Calu3 (cell line): ENCODE data around the gene GMDS. TPM values are rescaled to one million over a fixed set of nuclear protein-coding genes. Genes with fewer than 3 reads are reported as not detected.

Source experiments
- BruUV-seq: library from RNA; stranded (reverse); fragments of 400-500 nt; replicated peaks from 2 replicates; lab custom pipeline; 2021; lab: Mats Ljungman, UMichigan
- CTCF ChIA-PET: fragments of 300-600 bp; sonication (Branson Sonifier 250); formaldehyde crosslinking; loops from one replicate; lab custom pipeline; 2022; ENCODE audit warnings: antibody characterized with exemption; lab: Charles Lee
- DNase-seq: peaks from one replicate; pipeline ENCODE4 v3.0.0; 2022
- H3K27ac Mint-ChIP-seq: one replicate; pipeline ENCODE4 v1.8.0; 2022; ENCODE audit warnings: mixed read lengths; ENCODE audit not compliant: unreplicated experiment
- H3K27me3 Mint-ChIP-seq: one replicate; pipeline ENCODE4 v1.8.0; 2022; ENCODE audit warnings: mixed read lengths; ENCODE audit not compliant: unreplicated experiment
- H3K36me3 Mint-ChIP-seq: one replicate; pipeline ENCODE4 v1.8.0; 2022; ENCODE audit warnings: mild to moderate bottlenecking, moderate library complexity, mixed read lengths; ENCODE audit not compliant: insufficient read depth, unreplicated experiment
- H3K4me1 Mint-ChIP-seq: one replicate; pipeline ENCODE4 v1.8.0; 2022; ENCODE audit warnings: mild to moderate bottlenecking, low read depth, mixed read lengths; ENCODE audit not compliant: unreplicated experiment
- H3K4me3 Mint-ChIP-seq: one replicate; pipeline ENCODE4 v1.8.0; 2022; ENCODE audit warnings: mild to moderate bottlenecking, low read depth, moderate library complexity, mixed read lengths; ENCODE audit not compliant: unreplicated experiment
- H3K9me3 Mint-ChIP-seq: one replicate; pipeline ENCODE4 v1.8.0; 2022; ENCODE audit warnings: low read depth, mixed read lengths; ENCODE audit not compliant: unreplicated experiment
- intact Hi-C: fragments of 100-400 bp; cut with micrococcal nuclease; formaldehyde crosslinking; loops from one replicate; pipeline ENCODE4 v1.10.0; 2022; ENCODE audit not compliant: unreplicated experiment
- total RNA-seq: library from RNA; stranded (reverse); gene quantifications from 2 replicates; pipeline ENCODE4 v1.2.3, GENCODE V29; 2022
- TF ChIP-seq, protein P1 (sequence below): fragments of 200-600 bp; IDR thresholded peaks from one replicate; pipeline ENCODE4 v1.8.0; 2022; ENCODE audit warnings: antibody characterized with exemption; ENCODE audit not compliant: unreplicated experiment

The GMDS gene
- total RNA-seq, 1 experiment from 2014 or later = 58.2 TPM

- peaks cover 5% of the 10 kb centered on the region for H3K36me3 Mint-ChIP-seq
- H3K9me3 Mint-ChIP-seq = no peaks in the 10 kb centered on the region
- peaks cover 54% of the 10 kb centered on the region for H3K4me1 Mint-ChIP-seq
- H3K4me3 Mint-ChIP-seq = no peak overlapping the region
- no TSS peak for BruUV-seq
- intact Hi-C loops = no loop called here
- CTCF ChIA-PET = interaction anchor here (0.7 to 1.6 kb wide), 2 partner anchors 11 to 45 kb away, joined by 3 read pairs; no protein-coding TSS in a partner anchor
- H3K27ac Mint-ChIP-seq = no peak overlapping the region
- H3K27me3 Mint-ChIP-seq = no peaks in the 10 kb centered on the region
- DNase-seq = no peak
- TF ChIP-seq, protein P1, sequence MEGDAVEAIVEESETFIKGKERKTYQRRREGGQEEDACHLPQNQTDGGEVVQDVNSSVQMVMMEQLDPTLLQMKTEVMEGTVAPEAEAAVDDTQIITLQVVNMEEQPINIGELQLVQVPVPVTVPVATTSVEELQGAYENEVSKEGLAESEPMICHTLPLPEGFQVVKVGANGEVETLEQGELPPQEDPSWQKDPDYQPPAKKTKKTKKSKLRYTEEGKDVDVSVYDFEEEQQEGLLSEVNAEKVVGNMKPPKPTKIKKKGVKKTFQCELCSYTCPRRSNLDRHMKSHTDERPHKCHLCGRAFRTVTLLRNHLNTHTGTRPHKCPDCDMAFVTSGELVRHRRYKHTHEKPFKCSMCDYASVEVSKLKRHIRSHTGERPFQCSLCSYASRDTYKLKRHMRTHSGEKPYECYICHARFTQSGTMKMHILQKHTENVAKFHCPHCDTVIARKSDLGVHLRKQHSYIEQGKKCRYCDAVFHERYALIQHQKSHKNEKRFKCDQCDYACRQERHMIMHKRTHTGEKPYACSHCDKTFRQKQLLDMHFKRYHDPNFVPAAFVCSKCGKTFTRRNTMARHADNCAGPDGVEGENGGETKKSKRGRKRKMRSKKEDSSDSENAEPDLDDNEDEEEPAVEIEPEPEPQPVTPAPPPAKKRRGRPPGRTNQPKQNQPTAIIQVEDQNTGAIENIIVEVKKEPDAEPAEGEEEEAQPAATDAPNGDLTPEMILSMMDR = no peak
Measured at GRCh38 chr6:1722801-1723200, 522.6 kb downstream of the GMDS start.

DNA sequence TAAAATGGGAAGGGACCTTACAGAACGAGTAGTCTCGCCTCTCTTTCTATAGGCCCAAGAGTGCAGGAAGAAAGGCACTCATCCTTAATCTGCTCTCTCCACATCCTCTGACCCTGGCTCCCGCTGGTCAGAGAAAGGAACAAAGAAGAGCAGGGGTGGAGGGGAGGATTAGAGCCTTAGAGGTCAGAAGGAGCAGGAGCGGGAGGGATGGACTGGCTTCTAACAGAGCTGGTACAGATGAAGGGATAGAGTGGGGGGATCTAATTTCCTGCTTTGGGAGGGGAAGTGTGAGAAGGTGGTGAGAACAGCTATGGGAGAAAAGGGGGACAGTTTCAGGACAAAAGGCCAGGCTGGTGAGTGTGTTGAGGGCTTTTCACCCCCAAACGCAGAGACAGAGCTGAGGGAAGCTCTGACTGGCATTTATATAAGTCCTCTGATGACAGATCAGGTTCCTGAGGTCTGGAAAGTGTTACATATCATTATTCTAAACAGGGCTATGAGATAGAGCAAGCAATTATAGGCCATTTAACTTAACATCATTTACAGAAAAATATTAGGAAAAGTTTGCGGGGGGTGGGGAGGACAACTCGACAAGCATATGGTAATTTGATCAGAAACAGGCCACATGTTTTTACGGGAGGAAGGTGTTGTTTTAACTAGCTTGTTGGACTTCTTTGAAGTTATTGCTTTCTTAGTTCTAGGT, 524.6 kb downstream of the GMDS start:
- Mint-ChIP-seq H3K27ac (peak overlapping the region; percentile 33), H3K27me3 (no peaks in the 10 kb centered on the region), H3K9me3 (no peaks in the 10 kb centered on the region), H3K36me3 (peaks cover 10% of the 10 kb centered on the region), H3K4me3 (no peak overlapping the region), H3K4me1 (peaks cover 53% of the 10 kb centered on the region)
- BruUV-seq = no TSS peak
- TF ChIP-seq, protein P1 = no peak
- CTCF ChIA-PET = no interaction called here
- DNase-seq = no peak
- intact Hi-C loops = no loop called here

DNA sequence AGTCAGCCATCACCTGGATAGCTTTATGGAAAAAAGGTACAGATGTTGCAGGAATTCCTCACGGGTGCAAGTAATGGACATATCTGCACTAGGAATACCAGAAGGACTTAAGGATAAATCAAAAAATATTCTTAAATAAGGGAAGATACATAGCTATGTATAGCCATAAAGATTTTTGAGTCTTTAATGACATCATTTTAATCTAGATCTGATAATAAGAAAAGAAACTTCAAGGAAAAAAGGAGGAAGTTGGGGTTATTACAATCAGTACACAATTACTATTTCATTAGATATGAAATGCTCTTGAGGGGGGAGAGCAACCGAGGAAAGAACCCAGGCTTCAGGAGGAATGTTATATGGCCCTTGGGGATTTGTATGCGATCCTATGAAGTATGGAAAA, 525.5 kb downstream of the GMDS start:
- Mint-ChIP-seq H3K27me3 (no peaks in the 10 kb centered on the region), H3K4me1 (peaks cover 45% of the 10 kb centered on the region)
- DNase-seq = no peak

DNA sequence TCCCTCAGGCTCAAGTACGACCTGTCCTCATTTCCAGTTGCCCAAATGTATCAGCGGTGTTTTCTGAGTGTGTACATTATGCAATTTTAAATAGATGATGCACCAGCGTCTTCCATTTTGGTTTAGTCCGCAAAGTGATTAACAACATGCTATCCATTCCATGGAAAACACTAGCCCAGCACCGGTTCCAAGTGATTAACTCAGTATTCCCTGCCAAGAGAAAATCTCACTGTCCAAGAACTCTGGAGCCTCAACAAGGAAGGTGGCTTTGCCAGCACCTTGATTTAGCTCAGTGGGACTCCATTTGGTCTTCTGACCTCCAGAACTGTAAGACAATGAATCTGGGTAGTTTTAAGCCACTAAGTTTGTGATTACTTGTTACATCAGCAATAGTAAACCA, 528.5 kb downstream of the GMDS start:
- Mint-ChIP-seq H3K4me1 (peaks cover 28% of the 10 kb centered on the region), H3K27me3 (no peaks in the 10 kb centered on the region), H3K27ac (no peak overlapping the region), H3K36me3 (peaks cover 5% of the 10 kb centered on the region), H3K4me3 (no peak overlapping the region), H3K9me3 (no peaks in the 10 kb centered on the region)
- CTCF ChIA-PET = no interaction called here
- BruUV-seq = no TSS peak
- DNase-seq = no peak
- TF ChIP-seq, protein P1 = no peak
- intact Hi-C loops = no loop called here

More for the DNA sequence above, 525.5 kb downstream of the GMDS start:
- Mint-ChIP-seq H3K9me3 (no peaks in the 10 kb centered on the region), H3K27ac (no peak overlapping the region), H3K36me3 (peaks cover 5% of the 10 kb centered on the region), H3K4me3 (no peak overlapping the region)
- no TSS peak for BruUV-seq
- TF ChIP-seq, protein P1 = no peak
- CTCF ChIA-PET = interaction anchor here (0.6 kb wide), 1 partner anchor 18 kb away, joined by 6 read pairs; no protein-coding TSS in a partner anchor
- intact Hi-C loops = no loop called here
